DOHH2 (cell line): Measurements from ENCODE around the gene PFKL.
"Not testable (repeated sequence)": the region's sequence is repeated elsewhere in the genome, so short reads cannot be mapped to it uniquely, and the experiment has no call there.

Source experiments
- H3F3A ChIP-seq: fragments of 200-600 bp; sonication (generic), shearing (Covaris generic); 2 replicates; pipeline ENCODE4 v1.6.0; 2016; ENCODE audit warnings: antibody characterized with exemption, mild to moderate bottlenecking; ENCODE audit not compliant: control insufficient read depth, insufficient read depth
- H3K27ac ChIP-seq: fragments of 200-600 bp; sonication (generic); 2 replicates; pipeline ENCODE4 v1.5.1; 2014; ENCODE audit warnings: low read depth, mild to moderate bottlenecking, low read length, moderate library complexity
- H3K27me3 ChIP-seq: fragments of 200-600 bp; sonication (generic); 2 replicates; pipeline ENCODE4 v1.6.1; 2014; ENCODE audit warnings: mild to moderate bottlenecking, low read length, mixed read lengths; ENCODE audit not compliant: control insufficient read depth
- H3K36me3 ChIP-seq: fragments of 200-600 bp; sonication (generic); 2 replicates; pipeline ENCODE4 v1.6.1; 2014; ENCODE audit warnings: mild to moderate bottlenecking, low read length, moderate library complexity, mixed read lengths; ENCODE audit not compliant: control insufficient read depth
- H3K4me1 ChIP-seq: fragments of 200-600 bp; sonication (generic); 2 replicates; pipeline ENCODE4 v1.6.1; 2014; ENCODE audit warnings: mild to moderate bottlenecking, low read length, mixed read lengths; ENCODE audit not compliant: control insufficient read depth
- H3K4me2 ChIP-seq: fragments of 200-600 bp; sonication (generic); 2 replicates; pipeline ENCODE4 v1.6.0; 2014; ENCODE audit warnings: mild to moderate bottlenecking, low read length, moderate library complexity
- H3K4me3 ChIP-seq: fragments of 200-600 bp; sonication (generic); 2 replicates; pipeline ENCODE4 v1.5.1; 2014; ENCODE audit warnings: mild to moderate bottlenecking, low read length, mixed read lengths
- H3K79me2 ChIP-seq: fragments of 200-600 bp; sonication (generic); 2 replicates; pipeline ENCODE4 v1.6.1; 2014; ENCODE audit warnings: mild to moderate bottlenecking, low read length, mixed read lengths; ENCODE audit not compliant: control insufficient read depth
- H3K9me2 ChIP-seq: fragments of 200-600 bp; sonication (generic); replicated peaks from 2 replicates; pipeline ENCODE4 v1.6.1; 2014; ENCODE audit warnings: mild to moderate bottlenecking, low read length, mixed read lengths; ENCODE audit not compliant: control insufficient read depth
- H3K9me3 ChIP-seq: fragments of 200-600 bp; sonication (generic); 2 replicates; pipeline ENCODE4 v1.6.1; 2014; ENCODE audit warnings: antibody characterized with exemption, low read length, mixed read lengths; ENCODE audit not compliant: control insufficient read depth, insufficient read depth
- H4K20me1 ChIP-seq: fragments of 200-600 bp; sonication (generic); 2 replicates; pipeline ENCODE4 v1.6.0; 2014; ENCODE audit warnings: low read depth, mild to moderate bottlenecking, antibody characterized with exemption, low read length, moderate library complexity; ENCODE audit not compliant: control insufficient read depth, insufficient read depth
- CTCF ChIP-seq: fragments of 200-600 bp; sonication (generic); IDR thresholded peaks from one replicate; pipeline ENCODE4 v1.5.1; 2014; ENCODE audit warnings: antibody characterized with exemption, mild to moderate bottlenecking, low read depth, low read length; ENCODE audit not compliant: poor library complexity, severe bottlenecking
- EZH2phosphoT487 ChIP-seq: fragments of 200-600 bp; sonication (generic); IDR thresholded peaks from 2 replicates; pipeline ENCODE4 v1.6.1; 2017; ENCODE audit warnings: borderline replicate concordance, mild to moderate bottlenecking, antibody characterized with exemption, low read length, moderate library complexity, mixed read lengths

The PFKL gene

GRCh38 chr21:44359396-44359795, 59.5 kb downstream of the PFKL start:
- H4K20me1 ChIP-seq, result no peaks in the 10 kb centered on the region
- no peak for TF ChIP-seq EZH2phosphoT487

GRCh38 chr21:44360159-44360558, 60.3 kb downstream of the PFKL start:
- no peaks in the 10 kb centered on the region for H3F3A ChIP-seq
- H3K79me2 ChIP-seq, result no peaks in the 10 kb centered on the region
- no peak overlapping the region for H3K27ac ChIP-seq
- no peak overlapping the region for H3K4me2 ChIP-seq
- H4K20me1 ChIP-seq, result no peaks in the 10 kb centered on the region
- no peak for TF ChIP-seq CTCF
- TF ChIP-seq EZH2phosphoT487, result no peak
- peaks cover 6% of the 10 kb centered on the region for H3K4me1 ChIP-seq
- H3K9me3 ChIP-seq, result no peaks in the 10 kb centered on the region
- no peaks in the 10 kb centered on the region for H3K27me3 ChIP-seq
- no peaks in the 10 kb centered on the region for H3K9me2 ChIP-seq
- no peak overlapping the region for H3K4me3 ChIP-seq
- H3K36me3 ChIP-seq, result no peaks in the 10 kb centered on the region

More at GRCh38 chr21:44359396-44359795, 59.5 kb downstream of the PFKL start:
- Histone ChIP-seq H3K27me3 (no peaks in the 10 kb centered on the region), H3K9me3 (no peaks in the 10 kb centered on the region), H3K36me3 (no peaks in the 10 kb centered on the region), H3F3A (no peaks in the 10 kb centered on the region), H3K4me2 (no peak overlapping the region), H3K4me3 (no peak overlapping the region), H3K9me2 (no peaks in the 10 kb centered on the region), H3K27ac (no peak overlapping the region), H3K4me1 (peaks cover 13% of the 10 kb centered on the region), H3K79me2 (no peaks in the 10 kb centered on the region)

GRCh38 chr21:44361903-44362302, 62.0 kb downstream of the PFKL start:
- H3K27me3 ChIP-seq, result not testable (repeated sequence)

GRCh38 chr21:44363278-44363677, 63.4 kb downstream of the PFKL start:
- Histone ChIP-seq H3K9me3 (peaks cover 6% of the 10 kb centered on the region; the same call in 1 of the 2 replicates), H4K20me1 (no peaks in the 10 kb centered on the region), H3K4me2 (no peak overlapping the region), H3K36me3 (no peaks in the 10 kb centered on the region), H3K79me2 (no peaks in the 10 kb centered on the region), H3K4me1 (no peaks in the 10 kb centered on the region), H3K9me2 (no peaks in the 10 kb centered on the region), H3F3A (no peaks in the 10 kb centered on the region), H3K4me3 (no peak overlapping the region), H3K27ac (no peak overlapping the region), H3K27me3 (no peaks in the 10 kb centered on the region)
- TF ChIP-seq CTCF (no peak), EZH2phosphoT487 (no peak)

More at GRCh38 chr21:44361903-44362302, 62.0 kb downstream of the PFKL start:
- not testable (repeated sequence) for H3K9me3 ChIP-seq, H3K36me3 ChIP-seq, H3K9me2 ChIP-seq, H3K79me2 ChIP-seq, H3K4me2 ChIP-seq, H3K4me3 ChIP-seq, H4K20me1 ChIP-seq, H3K4me1 ChIP-seq, H3F3A ChIP-seq, H3K27ac ChIP-seq
